ENCODE data around the gene ZDHHC1.

ZDHHC1 gene

GRCh38 chr16:67415872-67416793 is at the start of gene ZDHHC1:
Gene ZDHHC1 (minus strand): TSS chr16:67416477. CDS start chr16:67407775, 8,702 bp downstream.
- DNase-seq, result no peak

DNA sequence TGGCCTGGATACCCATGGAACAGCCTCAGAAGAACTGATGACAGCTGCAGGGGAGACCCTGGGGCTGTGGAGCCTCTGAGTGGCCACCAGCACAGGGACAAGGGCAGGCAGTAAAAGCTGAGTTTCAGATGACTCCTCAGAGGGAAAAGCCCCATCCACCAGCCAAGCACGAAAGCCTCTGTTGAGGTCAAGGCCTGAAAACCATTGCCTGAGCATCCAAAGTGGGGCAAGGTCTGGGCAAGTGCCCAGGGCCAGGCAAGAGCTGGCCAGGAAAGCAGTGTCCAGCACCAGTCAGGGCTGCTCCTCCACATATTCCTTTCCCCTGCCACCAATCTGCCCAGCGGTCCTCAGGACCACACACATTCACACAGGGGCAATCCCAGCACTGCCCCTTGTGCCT is 48.3 kb upstream of the ZDHHC1 start:
- no peak for DNase-seq

DNA sequence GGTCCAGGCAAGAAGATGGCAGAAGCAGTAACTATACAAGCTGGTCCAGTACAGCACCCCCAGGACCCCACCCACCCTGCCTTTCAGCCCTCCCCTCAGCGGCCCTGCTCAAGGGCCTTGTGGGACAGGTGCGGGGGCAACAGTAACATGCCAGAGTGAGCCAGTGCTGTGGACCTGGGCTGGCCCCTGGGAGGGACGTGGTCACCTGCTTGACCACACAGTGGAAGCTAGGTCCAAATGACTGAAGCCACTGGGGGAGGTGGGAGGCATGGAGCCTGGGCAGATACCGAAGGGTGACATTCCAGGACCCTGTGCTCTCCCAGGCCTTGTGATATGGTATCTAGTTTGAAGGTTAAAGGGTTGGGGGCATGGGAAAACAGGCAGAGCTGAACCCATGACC is 47.4 kb upstream of the ZDHHC1 start:
- no peak for DNase-seq

GRCh38 chr16:67463059-67463458 is 46.8 kb upstream of the ZDHHC1 start:
- no peak for DNase-seq

- no peak for DNase-seq
Measured at GRCh38 chr16:67462279-67462655, 46.0 kb upstream of the ZDHHC1 start.

GRCh38 chr16:67461600-67462278 is 45.5 kb upstream of the ZDHHC1 start:
- DNase-seq, result peak; percentile 32

DNA sequence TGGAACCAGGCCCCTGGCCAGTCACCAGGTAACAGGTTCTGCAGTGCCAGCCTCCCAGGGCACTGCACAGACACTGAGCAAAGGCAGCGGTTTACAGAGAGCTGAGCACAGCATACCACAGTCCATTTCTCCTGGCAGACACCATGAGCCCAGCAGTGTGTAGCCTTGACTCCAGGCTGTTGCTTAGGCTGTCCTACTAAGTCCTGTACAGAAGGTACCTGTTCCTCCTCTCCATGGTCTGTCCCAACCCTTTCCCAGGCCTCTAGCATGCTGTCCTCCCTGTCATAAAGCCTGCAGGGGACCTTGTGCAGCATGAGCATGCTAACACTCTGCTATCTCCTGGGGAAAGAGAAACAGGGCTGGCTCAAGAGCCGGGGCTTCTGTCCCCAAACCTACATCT is 44.7 kb upstream of the ZDHHC1 start:
- no peak for DNase-seq

DNA sequence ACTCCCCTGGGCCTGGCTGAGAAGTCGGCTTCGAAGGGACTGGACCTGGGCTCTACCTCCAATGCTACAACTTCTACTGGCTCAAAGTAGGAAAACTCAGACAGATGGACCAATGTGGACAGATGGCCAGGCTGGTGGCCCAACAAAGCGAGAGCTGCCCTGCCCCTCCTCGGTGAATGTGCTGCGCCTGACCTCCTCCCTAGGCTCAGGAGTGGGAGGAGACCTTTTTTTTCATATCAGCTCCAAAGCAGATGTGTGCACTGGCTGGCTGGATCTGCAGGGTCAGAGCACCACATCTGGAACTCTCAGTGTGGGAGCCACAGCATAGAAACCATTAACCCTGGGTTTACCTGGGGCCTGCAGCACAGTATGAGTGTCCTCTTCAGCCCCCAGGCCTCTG is 43.9 kb upstream of the ZDHHC1 start:
- peak; percentile 91 for DNase-seq

DNA sequence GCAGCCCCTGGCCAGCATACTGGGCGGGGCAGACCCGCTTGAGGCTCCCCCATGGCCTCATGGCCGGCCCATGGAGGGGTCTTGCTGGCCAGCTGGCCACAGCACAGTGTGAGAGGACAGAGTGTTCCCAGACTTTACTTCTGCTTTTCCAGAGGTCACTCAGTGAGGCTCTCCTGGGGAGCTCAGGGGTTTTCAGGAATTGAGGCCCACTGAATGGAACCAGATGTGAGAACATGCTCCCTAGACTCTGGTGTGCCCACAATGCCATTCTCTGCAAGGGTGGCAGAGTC is 43.5 kb upstream of the ZDHHC1 start:
- DNase-seq, result no peak

DNA sequence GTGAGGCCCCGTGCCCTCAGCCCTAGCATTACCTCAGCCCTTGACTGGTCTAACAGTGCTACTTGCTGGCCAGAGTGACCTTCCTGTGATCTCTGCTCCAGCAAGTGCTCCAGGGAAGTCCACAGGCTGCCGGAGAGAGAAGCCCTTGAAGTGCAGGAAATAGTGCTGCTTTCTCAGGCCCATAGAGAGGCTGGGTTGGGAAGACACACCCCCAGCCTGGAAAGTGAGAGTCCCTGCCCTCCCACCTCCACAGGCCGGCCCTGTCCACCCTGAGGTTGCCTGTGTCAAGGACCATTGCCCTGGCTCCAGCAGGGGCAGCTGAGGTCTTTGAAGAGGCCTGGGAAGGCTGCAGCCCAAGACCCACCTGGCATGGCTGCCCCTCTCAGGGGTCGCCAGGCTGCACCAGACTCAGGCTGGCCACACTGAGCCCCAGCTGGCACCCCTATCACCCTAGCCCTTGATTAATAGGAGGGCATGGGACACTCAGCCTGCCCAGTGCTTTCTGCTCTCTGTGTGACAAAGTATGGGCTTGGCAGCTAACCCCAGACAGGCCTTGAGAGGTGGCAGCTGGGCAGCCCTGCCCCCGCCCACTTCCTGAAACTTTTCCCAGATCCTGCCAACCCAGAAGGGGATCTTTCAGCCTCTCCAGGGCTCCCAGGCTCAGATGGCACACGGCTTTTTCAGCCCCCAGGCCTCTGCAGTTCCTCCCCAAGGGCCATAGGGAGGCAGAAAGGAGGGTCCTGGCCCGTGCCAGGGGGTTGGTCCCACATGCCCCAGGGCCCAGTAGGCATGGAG is 43.0 kb upstream of the ZDHHC1 start:
- DNase-seq, result no peak

- no peak for DNase-seq
Measured at GRCh38 chr16:67458121-67458641, 41.9 kb upstream of the ZDHHC1 start.

DNA sequence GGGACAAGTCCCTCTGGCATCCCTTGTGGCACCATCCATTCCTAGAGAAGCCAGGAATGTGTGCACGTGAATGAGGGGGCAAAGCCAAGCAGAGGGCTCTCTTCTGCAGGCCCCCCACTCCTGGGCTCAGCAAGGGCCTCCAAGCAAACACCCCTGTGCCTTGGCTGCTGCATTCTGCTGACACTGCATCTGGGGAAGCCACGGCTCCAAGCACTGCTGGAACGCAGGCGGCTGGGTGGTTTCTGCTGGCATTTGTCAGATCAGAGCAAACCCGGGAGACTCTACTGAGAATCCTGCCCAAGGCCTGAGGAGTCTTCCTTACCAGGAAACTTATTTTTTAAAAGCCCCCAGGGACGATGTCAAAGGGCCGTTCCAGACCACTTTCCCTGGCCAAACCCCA is 41.3 kb upstream of the ZDHHC1 start:
- DNase-seq, result no peak

GRCh38 chr16:67456391-67457081 is 40.3 kb upstream of the ZDHHC1 start:
- peak; percentile 46 for DNase-seq

- DNase-seq, result no peak
Measured at GRCh38 chr16:67454852-67455251, 38.6 kb upstream of the ZDHHC1 start.

DNA sequence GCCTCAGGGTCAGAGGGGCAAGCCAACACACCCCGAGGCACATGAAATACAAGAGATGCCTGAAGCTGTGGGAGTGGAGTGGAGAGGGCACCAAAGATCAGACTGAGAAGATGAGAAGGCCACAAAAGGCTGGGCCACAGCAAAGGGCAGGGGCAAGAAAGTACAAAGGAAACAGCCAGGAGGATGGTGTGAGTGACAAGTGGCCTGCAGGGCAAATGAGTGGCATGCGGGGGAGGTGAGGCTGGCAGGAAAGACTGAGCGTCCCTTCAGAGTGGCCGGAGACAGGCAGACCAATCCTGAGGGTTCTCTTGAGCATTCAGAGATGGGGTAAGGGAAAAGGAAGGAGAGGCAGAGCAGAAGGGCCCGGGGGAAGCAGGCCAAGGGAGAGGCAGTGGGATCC is 37.8 kb upstream of the ZDHHC1 start:
- DNase-seq, result no peak

GRCh38 chr16:67451704-67452435 is 35.6 kb upstream of the ZDHHC1 start:
- no peak for DNase-seq

GRCh38 chr16:67451061-67451703 is 34.9 kb upstream of the ZDHHC1 start:
- DNase-seq, result no peak

- DNase-seq, result no peak
Measured at GRCh38 chr16:67449739-67450138, 33.5 kb upstream of the ZDHHC1 start.

DNA sequence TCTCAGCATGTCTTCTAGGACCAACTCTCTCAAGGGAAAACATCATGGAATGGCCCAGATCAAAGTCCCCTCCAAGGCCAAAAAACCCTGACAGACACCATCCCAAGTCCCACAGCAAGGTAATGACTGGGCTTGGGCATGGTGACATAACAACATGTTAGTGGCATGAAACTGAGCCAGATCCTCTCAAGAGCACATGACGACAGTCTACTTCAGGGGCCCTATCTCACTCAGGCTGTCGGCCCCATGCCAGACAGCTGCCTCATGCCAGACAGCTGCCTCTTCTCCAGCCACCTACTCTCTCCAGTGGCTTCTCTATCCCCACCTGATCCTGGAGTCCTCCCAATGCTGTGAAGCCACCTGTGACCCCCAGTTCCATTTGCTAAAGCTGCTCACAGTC is 33.1 kb upstream of the ZDHHC1 start:
- DNase-seq, result peak; percentile 47

DNA sequence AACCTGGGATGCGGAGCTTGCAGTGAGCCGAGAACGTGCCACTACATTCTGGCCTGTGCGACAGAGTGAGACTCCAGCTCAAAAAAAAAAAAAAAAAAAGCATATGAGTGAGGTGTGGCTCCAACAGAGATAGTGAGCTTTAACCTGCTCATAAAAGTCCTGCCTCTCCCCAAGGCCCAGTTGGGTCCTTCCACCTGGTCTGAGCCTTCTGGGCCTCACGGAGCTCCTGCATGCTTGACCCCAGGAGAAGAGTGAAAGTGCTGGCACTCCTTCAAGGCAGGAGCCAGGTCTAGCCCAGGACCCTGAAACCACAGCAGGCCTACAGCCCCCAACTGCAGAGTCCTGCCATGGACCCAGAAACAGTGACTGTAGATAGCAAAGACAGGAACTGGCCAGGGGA is 32.3 kb upstream of the ZDHHC1 start:
- DNase-seq, result no peak

DNA sequence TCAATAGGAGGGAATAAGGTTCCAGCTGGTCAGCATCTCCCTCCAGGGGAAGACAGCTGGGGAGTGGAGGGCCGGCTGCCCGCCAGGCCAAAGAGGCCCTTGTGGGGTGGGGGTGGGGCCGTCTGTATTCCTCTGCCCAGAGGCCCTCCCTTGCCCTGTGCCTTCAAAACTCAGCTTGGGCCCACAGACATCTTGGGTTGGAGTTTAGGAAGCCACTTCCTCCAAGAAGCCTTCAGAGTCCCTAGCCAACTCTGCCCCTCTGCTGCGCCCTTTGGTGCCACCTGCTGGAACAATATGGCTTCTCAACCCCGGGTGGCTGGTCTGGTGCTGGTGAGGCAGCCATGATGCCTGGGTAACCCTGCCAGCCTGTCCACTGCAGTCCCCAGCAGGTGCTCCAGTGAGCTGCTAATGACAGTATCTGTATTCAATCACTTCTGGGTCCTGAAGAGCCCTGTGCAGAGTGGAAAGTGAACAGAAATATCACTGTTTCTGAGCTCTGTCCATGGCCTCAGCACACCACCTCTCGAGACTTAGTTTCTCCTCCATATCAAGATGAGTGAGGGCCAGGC is 31.3 kb upstream of the ZDHHC1 start:
- peak; percentile 86 for DNase-seq
